Heart left ventricle (tissue), 16 donors: ENCODE data around the gene CACNA1G. TPM values are rescaled to one million over a fixed set of nuclear protein-coding genes. Genes with fewer than 3 reads are reported as not detected.

Experiments used
- ATAC-seq, 4 donors: fragments of 200-7000 bp; cut with Tn5 transposase; one replicate each; pipeline ENCODE4 v1.9.1; 2020 to 2022; ENCODE audit warnings: moderate library complexity in 4 of 4, mild to moderate bottlenecking in 3 of 4, moderate number of reproducible peaks in 1 of 4
- DNase-seq, 5 donors: peaks; one replicate each; pipeline ENCODE4 v3.0.0-alpha.2; 2020
- H3K27ac ChIP-seq, 12 donors: fragments of 200-600 bp; sonication (generic) in 4 of 12; one replicate each; pipeline versions ENCODE4 v1.5.0 to v1.8.0; 2016 to 2022; ENCODE audit warnings: mild to moderate bottlenecking in 2 of 12
- H3K27me3 ChIP-seq, 9 donors: fragments of 200-600 bp; sonication (generic) in 2 of 9; one replicate each; pipeline versions ENCODE4 v1.5.1 to v1.8.0; 2016 to 2022; ENCODE audit warnings: mild to moderate bottlenecking in 3 of 9
- H3K36me3 ChIP-seq, 9 donors: fragments of 200-600 bp; sonication (generic) in 2 of 9; one replicate each; pipeline versions ENCODE4 v1.5.0 to v1.8.0; 2018 to 2022; ENCODE audit warnings: mild to moderate bottlenecking in 2 of 9
- H3K4me1 ChIP-seq, 12 donors: fragments of 200-600 bp; sonication (generic) in 4 of 12; one replicate each; pipeline versions ENCODE4 v1.5.0 to v1.8.0; 2016 to 2022; ENCODE audit warnings: mild to moderate bottlenecking in 3 of 12
- H3K4me3 ChIP-seq, 12 donors: fragments of 200-600 bp; sonication (generic) in 4 of 12; one replicate each; pipeline versions ENCODE4 v1.5.0 to v1.8.0; 2017 to 2022; ENCODE audit warnings: mild to moderate bottlenecking in 9 of 12, moderate library complexity in 4 of 12
- H3K9me3 ChIP-seq, 12 donors: fragments of 200-600 bp; sonication (generic) in 4 of 12; one replicate each; pipeline versions ENCODE4 v1.5.0 to v1.8.0; 2016 to 2022; ENCODE audit warnings: mild to moderate bottlenecking in 1 of 12
- CTCF ChIP-seq, 12 donors: fragments of 200-600 bp; sonication (generic) in 4 of 12; IDR thresholded peaks; one replicate each; pipeline versions ENCODE4 v1.5.0 to v1.8.0; 2018 to 2022; ENCODE audit warnings: antibody characterized with exemption in 12 of 12, mild to moderate bottlenecking in 5 of 12
- POLR2A ChIP-seq, 2 donors: fragments of 450-650 bp; IDR thresholded peaks; one replicate each; pipeline ENCODE4 v1.6.1; 2017; ENCODE audit warnings: antibody characterized with exemption in 2 of 2, mild to moderate bottlenecking in 2 of 2, moderate library complexity in 2 of 2
- WGBS, 4 donors: extraction: QIAGEN DNeasy Blood & Tissue Kit in 2 of 4; methylation state at CpG; one replicate each; pipeline versions ENCODE4 v1.1.5 to v1.1.7; 2013 to 2018; 5-methylcytosine and 5-hydroxymethylcytosine counted together
- intact Hi-C, 10 donors: fragments of 100-400 bp; cut with DNase I; formaldehyde crosslinking; loops; one replicate each; pipeline versions ENCODE4 v1.11.1 to v1.14.2; 2022
- polyA plus RNA-seq, 2 donors: library from polyadenylated mRNA; stranded (reverse); fragments of 200-250 nt; gene quantifications; one replicate each; pipeline ENCODE4 v1.2.3, GENCODE V29; 2013
- total RNA-seq, 9 donors: library from RNA; depleted of rRNA in 2 of 9; stranded (reverse); fragments of >200 nt in 2 of 9; fragmentation: NEBNext Ultra II Directional in 3 of 9; extraction: Animal tissue kit (Norgen Biotek cat#: 25700) in 3 of 9; gene quantifications; one replicate each; pipeline versions ENCODE4 v1.1.0 to v1.2.4, GENCODE V29; 2016 to 2023
- donor health status: ischemic (EF 13 %, LVEDD 7.1; RV severe dilation, severe dysfunction).
- donor health status: healthy with polysubstance abuse.
- donor health status: DM: no; HTN: yes; CAD: no.
- donor health status: DM: no; HTN: no; CAD: no.
- donor health status: ischemic (EF 25% LVEDD 6.9; RV normal size, moderate dysfunction).
- donor health status: ischemic (EF 25% LVEDD 5.7; RV mildly dilated, moderate dysfunction).
- donor health status: healthy.
- donor health status: DM: yes; HTN: yes; CAD: no.
- donor health status: ischemic (EF 35%, LVEDD 5.7; RV mildly dilated, moderate dysfunction).
- donor health status: nonischemic (EF 11% LVEDD 7.7; RV severe dilation, severe dysfunction).
- donor health status: DM: yes; HTN: yes; CAD: no.
- donor health status: PGD.
- donor health status: ischemic (EF 29% LVEDD 5.4; RV normal size, mild dysfunction).
- donor health status: nonischemic (EF 23%, LVEDD 6.1; RV moderate dilation, normal function).

Gene CACNA1G
- total and polyA plus RNA-seq, 11 donors = 0.02 to 0.48 (median 0.13) TPM; not detected in 1

GRCh38 chr17:50629902-50630301 lies 69.4 kb downstream of the CACNA1G start:
- Histone ChIP-seq H3K27me3 (peaks cover 0 to 53% (median 20%) of the 10 kb centered on the region in 9 donors), H3K36me3 (no peaks in the 10 kb centered on the region), H3K4me1 (peaks cover 0 to 23% (median 7%) of the 10 kb centered on the region in 12 donors), H3K9me3 (no peaks in the 10 kb centered on the region), H3K4me3 (no peak overlapping the region), H3K27ac (no peak overlapping the region)
- intact Hi-C loops = loop anchor here (2.0 to 10.0 kb wide), 7 partner anchors 47 to 148 kb away; no protein-coding TSS in a partner anchor
- TF ChIP-seq CTCF (IDR thresholded peaks at IDR 0.05) = no peak
- TF ChIP-seq POLR2A (IDR thresholded peaks at IDR 0.05) = no peak
- DNase-seq = no peak
- no peak for ATAC-seq
- 61 to 75% (median 72%) methylated on average over 6 of the region's 6 CpGs for WGBS, 4 donors

- Histone ChIP-seq H3K27me3 (peaks cover 2 to 60% (median 28%) of the 10 kb centered on the region in 9 donors), H3K9me3 (no peaks in the 10 kb centered on the region), H3K36me3 (no peaks in the 10 kb centered on the region), H3K4me1 (peaks cover 0 to 27% (median 9%) of the 10 kb centered on the region in 12 donors), H3K27ac (no peak overlapping the region), H3K4me3 (no peak overlapping the region)
- 61 to 72% (median 66%) methylated on average over 7 of the region's 7 CpGs for WGBS, 4 donors
- TF ChIP-seq POLR2A (IDR thresholded peaks at IDR 0.05) = no peak
- peak; percentile 49 to 74 (median 65) for TF ChIP-seq CTCF (IDR thresholded peaks at IDR 0.05)
- DNase-seq = peak in 3 of 5 donors; percentile 39 to 48 (median 43)
- intact Hi-C loops = loop anchor here in 8 of 10 donors (2.0 to 5.0 kb wide), 4 partner anchors 47 to 52 kb away; no protein-coding TSS in a partner anchor
- peak; percentile 23 to 68 (median 52) for ATAC-seq
These were observed 70.1 kb downstream of the CACNA1G start for GRCh38 chr17:50630524-50631194.

- peak in 1 of 5 donors; percentile 11 for DNase-seq
- Histone ChIP-seq H3K36me3 (no peaks in the 10 kb centered on the region), H3K27ac (no peak overlapping the region), H3K27me3 (peaks cover 6 to 65% (median 31%) of the 10 kb centered on the region in 9 donors), H3K4me3 (no peak overlapping the region), H3K9me3 (no peaks in the 10 kb centered on the region), H3K4me1 (peaks cover 0 to 25% (median 8%) of the 10 kb centered on the region in 12 donors)
- ATAC-seq = no peak
- intact Hi-C loops = loop anchor here in 8 of 10 donors (2.0 to 5.0 kb wide), 4 partner anchors 46 to 51 kb away; no protein-coding TSS in a partner anchor
- WGBS, 4 donors = 58 to 71% (median 64%) methylated on average over 10 to 11 of the region's 11 CpGs
- TF ChIP-seq POLR2A (IDR thresholded peaks at IDR 0.05) (no peak), CTCF (IDR thresholded peaks at IDR 0.05) (no peak)
These were observed 70.8 kb downstream of the CACNA1G start for GRCh38 chr17:50631195-50631907.
